Fibroblast of villous mesenchyme (primary cell): ENCODE data around the gene TERB1. TPM values are rescaled to one million over a fixed set of nuclear protein-coding genes. Genes with fewer than 3 reads are reported as not detected.

ENCODE experiments used
- DNase-seq: peaks from one replicate; pipeline ENCODE4 v3.0.0-alpha.2; 2010; ENCODE audit warnings: low read depth
- H3K4me3 ChIP-seq: 2 replicates; pipeline ENCODE4 v1.5.1; 2011; ENCODE audit warnings: low read depth, mild to moderate bottlenecking, low read length
- total RNA-seq: library from RNA; depleted of rRNA; stranded (reverse); fragments of >200 nt; gene quantifications from 2 replicates; pipeline ENCODE4 v1.2.3, GENCODE V29; 2012
- TF ChIP-seq, protein P1 (sequence below): IDR thresholded peaks from 2 replicates; pipeline ENCODE4 v1.5.1; 2012; ENCODE audit warnings: low read depth, mild to moderate bottlenecking, low read length; ENCODE audit not compliant: insufficient read depth

The TERB1 gene
- total RNA-seq, 1 donor = not detected

DNA sequence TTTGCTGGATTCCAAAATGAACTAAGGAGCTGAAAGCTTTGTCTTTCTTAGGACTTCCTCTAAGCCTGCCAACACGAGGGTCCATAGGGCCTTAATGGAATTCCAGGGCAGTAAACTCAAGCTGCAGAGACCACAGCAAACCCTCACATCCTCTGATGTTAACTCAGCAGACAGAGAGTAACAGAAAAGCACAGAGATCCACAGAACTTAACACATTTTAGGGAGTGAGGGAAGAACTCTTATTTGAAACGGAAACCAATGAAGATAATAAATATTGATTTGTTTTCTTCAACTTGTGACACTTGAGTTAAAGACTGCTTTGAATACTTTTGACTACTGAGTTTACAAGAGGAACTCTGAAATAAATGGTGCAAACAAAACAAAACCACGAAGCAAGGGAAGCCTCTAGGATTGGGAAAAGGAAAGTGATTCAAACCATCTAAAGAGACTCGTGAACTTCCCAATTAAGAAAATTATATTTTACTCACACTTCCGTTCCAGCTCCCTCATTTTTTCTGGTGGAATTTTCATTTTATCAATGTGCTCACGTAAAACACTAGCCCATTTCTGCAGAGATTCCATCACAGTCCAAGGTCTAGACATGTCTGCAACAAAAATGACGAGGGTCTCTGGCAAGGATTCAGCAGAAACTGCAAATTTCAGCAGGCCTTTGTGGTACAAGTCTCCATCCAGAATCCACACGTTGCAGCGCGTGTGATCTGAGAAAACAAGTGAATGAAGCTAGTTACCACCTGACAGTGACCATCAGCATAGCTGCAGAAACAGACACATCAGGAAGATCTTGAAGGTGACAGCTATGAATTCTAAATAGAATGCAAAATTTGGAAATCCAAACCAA, 59.2 kb downstream of the TERB1 start:
- H3K4me3 ChIP-seq = no peak overlapping the region
- DNase-seq = no peak
- TF ChIP-seq, protein P1, sequence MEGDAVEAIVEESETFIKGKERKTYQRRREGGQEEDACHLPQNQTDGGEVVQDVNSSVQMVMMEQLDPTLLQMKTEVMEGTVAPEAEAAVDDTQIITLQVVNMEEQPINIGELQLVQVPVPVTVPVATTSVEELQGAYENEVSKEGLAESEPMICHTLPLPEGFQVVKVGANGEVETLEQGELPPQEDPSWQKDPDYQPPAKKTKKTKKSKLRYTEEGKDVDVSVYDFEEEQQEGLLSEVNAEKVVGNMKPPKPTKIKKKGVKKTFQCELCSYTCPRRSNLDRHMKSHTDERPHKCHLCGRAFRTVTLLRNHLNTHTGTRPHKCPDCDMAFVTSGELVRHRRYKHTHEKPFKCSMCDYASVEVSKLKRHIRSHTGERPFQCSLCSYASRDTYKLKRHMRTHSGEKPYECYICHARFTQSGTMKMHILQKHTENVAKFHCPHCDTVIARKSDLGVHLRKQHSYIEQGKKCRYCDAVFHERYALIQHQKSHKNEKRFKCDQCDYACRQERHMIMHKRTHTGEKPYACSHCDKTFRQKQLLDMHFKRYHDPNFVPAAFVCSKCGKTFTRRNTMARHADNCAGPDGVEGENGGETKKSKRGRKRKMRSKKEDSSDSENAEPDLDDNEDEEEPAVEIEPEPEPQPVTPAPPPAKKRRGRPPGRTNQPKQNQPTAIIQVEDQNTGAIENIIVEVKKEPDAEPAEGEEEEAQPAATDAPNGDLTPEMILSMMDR = no peak

DNA sequence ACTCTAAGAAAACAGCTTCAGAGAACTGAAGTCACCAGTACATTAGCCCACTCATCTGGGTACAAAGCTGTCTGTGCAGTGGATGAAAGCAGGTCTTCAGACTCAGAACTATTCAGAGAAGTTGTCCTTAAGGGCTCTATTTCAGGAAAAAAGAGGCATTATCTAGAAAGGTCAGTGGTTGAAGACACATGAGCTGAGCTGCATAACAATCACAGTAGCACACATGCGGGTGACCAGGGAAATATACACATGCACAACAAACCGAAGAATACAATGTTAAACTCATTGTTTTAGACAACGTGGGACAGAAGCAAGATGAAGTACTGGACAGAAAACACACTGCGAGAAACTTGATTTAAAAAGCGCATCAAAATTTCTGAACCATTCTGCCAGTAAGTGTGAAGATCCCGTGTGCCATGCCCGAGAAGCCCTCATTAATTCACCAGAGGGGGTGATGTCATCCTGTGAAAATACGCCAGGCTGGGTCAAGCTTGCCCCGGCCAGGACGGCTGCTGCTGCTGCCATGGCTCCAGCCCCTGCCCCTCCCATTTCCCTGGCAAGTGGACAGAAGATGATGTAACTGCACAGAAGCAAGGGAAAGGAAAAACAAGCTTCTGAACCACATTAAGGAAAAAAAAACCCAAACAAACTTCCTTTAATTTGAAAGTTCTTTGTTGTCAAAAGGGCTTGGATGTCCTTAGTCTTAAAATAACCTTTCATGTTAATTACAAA, 60.0 kb downstream of the TERB1 start:
- TF ChIP-seq, protein P1 = no peak
- H3K4me3 ChIP-seq = no peak overlapping the region
- peak; percentile 94 for DNase-seq

DNA sequence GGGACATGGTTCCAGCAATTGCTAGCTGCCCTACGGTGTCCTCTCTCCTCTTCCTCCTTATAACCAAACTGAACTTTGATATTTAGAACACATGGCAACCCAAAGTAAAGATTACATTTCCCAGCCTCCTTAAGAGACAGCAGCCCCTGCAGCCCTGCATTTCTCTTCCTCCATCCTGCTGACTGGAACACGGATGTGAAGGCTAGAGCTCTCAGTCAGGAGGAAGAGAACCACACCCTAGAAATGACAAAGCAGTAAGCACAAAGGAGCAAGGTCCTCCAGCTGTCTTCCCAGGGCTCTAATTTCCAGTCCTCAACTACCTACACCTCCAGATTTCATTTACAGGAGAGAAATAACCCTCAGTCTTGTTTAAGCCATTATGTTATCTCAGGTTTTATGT, 60.9 kb downstream of the TERB1 start:
- DNase-seq = peak; percentile 17
- TF ChIP-seq, protein P1 = no peak
- H3K4me3 ChIP-seq = no peak overlapping the region

DNA sequence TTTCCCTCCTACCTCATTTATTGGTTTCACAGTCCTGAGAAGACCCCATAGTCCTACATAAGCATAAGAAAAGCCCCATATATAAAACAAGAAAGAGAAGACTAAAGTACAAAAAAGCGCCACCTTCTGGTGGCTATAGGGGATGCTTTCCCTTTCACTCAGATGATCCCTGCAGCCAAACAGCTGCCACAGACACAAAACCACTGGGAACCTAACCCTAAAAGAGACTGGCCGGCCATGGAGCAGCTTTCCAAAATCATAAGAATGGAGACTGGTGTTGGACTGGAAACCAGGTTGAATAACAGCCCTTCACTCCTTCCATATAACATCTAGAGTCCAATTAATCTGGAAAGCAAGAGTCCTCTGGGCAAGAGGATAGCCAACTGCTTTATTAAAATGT, 61.4 kb downstream of the TERB1 start:
- peak; percentile 41 for DNase-seq
- TF ChIP-seq, protein P1 = peak; percentile 72

DNA sequence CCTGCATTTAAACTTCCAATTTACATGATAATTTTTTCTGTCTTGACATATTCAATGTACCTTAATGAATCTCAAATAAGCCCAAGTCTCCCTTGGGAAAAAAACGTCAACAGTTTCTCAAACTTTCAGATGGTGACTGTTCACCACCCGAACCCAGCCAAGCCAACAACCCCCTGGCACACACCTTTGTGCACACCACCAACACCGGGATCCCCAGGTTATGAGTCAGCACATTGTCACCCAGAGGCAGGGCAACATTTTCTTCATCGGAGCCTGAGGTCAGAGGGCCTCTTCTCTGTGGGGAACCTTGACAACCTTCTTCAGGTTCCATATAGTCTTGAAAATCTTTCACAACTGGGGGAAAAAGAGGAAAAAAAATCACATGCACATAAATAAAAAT, 65.5 kb downstream of the TERB1 start:
- TF ChIP-seq, protein P1 = no peak
- no peak for DNase-seq
- no peak overlapping the region for H3K4me3 ChIP-seq

More for the DNA sequence above, 61.4 kb downstream of the TERB1 start:
- H3K4me3 ChIP-seq = no peak overlapping the region

DNA sequence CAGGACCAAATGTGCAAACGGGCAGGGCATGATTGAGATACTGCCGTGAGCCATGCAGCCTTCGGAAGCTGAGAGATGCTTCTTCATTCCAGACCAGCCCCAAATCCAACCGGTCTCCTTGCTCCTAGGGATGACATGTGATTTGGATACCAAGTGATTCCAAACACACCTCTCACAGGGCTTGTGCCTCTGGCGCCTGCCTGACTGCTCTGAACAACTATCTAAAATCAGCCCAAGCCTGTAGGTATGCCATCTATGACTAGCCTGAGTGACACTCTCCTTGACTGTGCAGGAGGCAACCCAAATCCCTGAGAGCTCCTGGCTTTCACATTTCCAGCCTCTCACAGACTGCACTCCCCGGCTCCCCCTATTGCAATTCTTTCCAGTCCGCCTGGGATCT, 70.3 kb downstream of the TERB1 start:
- no peak overlapping the region for H3K4me3 ChIP-seq
- TF ChIP-seq, protein P1 = no peak
- no peak for DNase-seq
